ENCODE measurements around the gene ZNF432. TPM values are rescaled to one million over a fixed set of nuclear protein-coding genes. Genes with fewer than 3 reads are reported as not detected.
A peak's percentile ranks its signal among the peaks of the same experiment; 100 is the strongest.

The ZNF432 gene
- total and polyA plus RNA-seq, 2 of the 13 experiments (the other 11 are each of a cell fraction or from before 2014, with no cell fraction given), result 4.1 to 8.7 TPM

DNA sequence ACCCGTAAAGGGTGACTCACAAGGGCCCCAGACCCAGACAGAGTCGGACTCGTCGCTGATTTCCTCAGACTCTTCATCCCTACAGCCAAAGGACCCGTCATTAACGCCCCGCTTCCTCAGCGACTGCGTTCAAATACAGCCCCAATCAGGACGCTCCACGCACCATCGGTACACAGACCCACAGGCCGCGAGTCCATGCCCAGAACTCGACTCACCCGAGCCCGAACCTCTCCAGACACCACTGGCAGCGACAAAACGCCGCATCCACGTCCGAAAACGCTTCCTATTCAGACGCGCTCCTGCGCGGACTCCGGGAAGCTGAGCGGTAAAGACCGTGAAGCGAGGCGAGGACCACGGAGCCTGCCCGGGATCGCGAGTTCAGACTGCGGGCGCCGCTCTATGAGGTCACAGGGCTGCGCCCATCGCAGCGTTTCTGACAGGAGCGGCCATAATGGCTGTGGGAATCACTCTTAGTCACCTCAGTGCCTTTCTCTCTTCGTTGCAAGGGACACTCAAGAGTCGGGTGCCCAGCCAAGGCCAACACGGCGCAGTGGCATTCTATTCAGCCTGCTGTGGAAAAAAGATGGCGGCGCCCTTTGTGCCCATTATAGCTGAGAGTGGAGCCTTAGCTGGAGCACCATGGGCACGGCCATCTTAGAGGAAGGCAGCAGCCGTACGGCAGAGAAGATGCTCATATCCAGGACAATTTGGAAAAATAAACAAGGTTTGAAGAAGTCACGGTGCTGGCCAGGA lies 20.4 kb downstream of the ZNF432 start, which contains the start of gene ZNF614 (continued):
- TF ChIP-seq TRIM24 (CRISPR knock-in tag; IDR thresholded peaks at IDR 0.05) (no peak), ZNF503 (CRISPR knock-in tag; IDR thresholded peaks at IDR 0.05) (no peak), TBP (CRISPR knock-in tag; IDR thresholded peaks at IDR 0.05) (no peak), ELF4 (CRISPR knock-in tag; IDR thresholded peaks at IDR 0.05; ENCODE audit: borderline replicate concordance) (no peak), ZMAT3 (CRISPR knock-in tag; conservative IDR thresholded peaks at IDR 0.05) (0 out of 2 replicates have a peak, but pooled peaks have one; percentile 50), ZNF124 (CRISPR knock-in tag; IDR thresholded peaks at IDR 0.05) (peak; percentile 52; the same call in 1 of the 2 replicates), CAMTA2 (CRISPR knock-in tag; IDR thresholded peaks at IDR 0.05; ENCODE audit: borderline replicate concordance) (peak; percentile 74; the same call in 1 of the 2 replicates), ZNF512B (CRISPR knock-in tag; IDR thresholded peaks at IDR 0.05; ENCODE audit: borderline replicate concordance) (no peak)
- TF ChIP-seq, protein P1, sequence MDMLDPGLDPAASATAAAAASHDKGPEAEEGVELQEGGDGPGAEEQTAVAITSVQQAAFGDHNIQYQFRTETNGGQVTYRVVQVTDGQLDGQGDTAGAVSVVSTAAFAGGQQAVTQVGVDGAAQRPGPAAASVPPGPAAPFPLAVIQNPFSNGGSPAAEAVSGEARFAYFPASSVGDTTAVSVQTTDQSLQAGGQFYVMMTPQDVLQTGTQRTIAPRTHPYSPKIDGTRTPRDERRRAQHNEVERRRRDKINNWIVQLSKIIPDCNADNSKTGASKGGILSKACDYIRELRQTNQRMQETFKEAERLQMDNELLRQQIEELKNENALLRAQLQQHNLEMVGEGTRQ (IDR thresholded peaks at IDR 0.05; ENCODE audit: low read depth, low read length), result no peak
- TF ChIP-seq, protein P1 (CRISPR knock-in tag; IDR thresholded peaks at IDR 0.05; ENCODE audit: borderline replicate concordance), result no peak
- TF ChIP-seq, protein P2, sequence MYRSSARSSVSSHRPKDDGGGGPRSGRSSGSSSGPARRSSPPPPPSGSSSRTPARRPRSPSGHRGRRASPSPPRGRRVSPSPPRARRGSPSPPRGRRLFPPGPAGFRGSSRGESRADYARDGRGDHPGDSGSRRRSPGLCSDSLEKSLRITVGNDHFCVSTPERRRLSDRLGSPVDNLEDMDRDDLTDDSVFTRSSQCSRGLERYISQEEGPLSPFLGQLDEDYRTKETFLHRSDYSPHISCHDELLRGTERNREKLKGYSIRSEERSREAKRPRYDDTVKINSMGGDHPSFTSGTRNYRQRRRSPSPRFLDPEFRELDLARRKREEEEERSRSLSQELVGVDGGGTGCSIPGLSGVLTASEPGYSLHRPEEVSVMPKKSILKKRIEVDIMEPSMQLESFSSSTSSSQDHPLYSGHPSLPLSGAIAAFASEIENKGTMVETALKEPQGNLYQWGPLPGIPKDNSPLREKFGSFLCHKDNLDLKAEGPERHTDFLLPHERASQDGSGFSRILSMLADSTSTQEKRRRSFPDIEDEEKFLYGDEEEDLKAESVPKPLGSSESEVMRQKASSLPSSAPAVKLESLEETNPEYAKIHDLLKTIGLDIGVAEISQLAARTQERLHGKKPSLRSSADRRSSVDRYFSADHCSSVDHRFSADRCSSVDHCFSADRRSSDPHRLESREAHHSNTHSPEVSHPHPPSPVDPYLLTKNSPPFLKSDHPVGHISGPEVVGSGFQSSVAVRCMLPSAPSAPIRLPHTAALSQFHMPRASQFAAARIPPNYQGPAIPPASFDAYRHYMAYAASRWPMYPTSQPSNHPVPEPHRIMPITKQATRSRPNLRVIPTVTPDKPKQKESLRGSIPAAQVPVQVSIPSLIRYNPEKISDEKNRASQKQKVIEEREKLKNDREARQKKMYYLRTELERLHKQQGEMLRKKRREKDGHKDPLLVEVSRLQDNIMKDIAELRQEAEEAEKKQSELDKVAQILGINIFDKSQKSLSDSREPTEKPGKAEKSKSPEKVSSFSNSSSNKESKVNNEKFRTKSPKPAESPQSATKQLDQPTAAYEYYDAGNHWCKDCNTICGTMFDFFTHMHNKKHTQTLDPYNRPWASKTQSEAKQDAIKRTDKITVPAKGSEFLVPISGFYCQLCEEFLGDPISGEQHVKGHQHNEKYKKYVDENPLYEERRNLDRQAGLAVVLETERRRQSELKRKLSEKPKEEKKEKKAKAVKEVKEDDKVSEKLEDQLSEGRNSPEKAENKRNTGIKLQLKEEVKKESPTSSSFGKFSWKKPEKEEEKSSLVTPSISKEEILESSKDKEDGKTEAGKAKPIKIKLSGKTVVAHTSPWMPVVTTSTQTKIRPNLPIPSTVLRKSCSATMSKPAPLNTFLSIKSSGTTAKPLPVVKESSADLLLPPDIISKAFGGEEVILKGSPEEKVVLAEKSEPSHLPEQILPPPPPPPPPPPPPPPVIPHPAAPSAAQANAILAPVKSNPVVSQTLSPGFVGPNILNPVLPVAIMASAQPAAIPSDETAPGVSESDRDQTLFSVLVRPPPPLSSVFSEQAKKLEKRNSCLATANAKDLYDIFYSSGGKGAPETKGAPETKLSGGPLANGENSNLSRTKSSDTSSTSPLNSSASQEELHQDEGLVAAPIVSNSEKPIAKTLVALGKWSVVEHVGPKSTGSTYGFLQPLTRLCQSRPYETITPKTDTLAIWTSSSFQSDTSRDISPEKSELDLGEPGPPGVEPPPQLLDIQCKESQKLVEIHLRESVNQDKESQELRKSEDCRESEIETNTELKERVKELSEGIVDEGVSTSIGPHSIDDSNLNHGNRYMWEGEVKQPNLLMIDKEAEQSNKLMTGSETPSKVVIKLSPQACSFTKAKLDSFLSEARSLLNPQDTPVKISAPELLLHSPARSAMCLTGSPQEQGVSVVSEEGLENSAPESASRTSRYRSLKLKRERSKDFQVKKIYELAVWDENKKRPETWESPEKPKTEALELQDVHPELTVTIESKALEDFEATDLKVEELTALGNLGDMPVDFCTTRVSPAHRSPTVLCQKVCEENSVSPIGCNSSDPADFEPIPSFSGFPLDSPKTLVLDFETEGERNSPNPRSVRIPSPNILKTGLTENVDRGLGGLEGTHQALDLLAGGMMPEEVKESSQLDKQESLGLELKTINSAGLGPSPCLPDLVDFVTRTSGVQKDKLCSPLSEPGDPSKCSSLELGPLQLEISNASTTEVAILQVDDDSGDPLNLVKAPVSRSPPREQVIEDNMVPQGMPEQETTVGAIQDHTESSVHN (CRISPR knock-in tag; IDR thresholded peaks at IDR 0.05), result 0 out of 2 replicates have a peak, but pooled peaks have one; percentile 27
